Skin epidermis (tissue), 12 donors: Measurements from ENCODE around the gene TTC39A.
A peak's percentile ranks its signal among the peaks of the same experiment; 100 is the strongest.
"Not testable (repeated sequence)": the region's sequence is repeated elsewhere in the genome, so short reads cannot be mapped to it uniquely, and the experiment has no call there.

Source experiments
- H3K27ac ChIP-seq, 21 experiments: fragments of 200-600 bp; sonication (generic) in 11 of 21; one replicate each; pipeline ENCODE4 v1.5.0; 2020; ENCODE audit warnings: mild to moderate bottlenecking in 3 of 21, inconsistent platforms in 2 of 21, moderate library complexity in 2 of 21
- H3K4me3 ChIP-seq, 7 experiments: fragments of 200-600 bp; sonication (generic) in 2 of 7; one replicate each; pipeline ENCODE4 v1.5.0; 2020; ENCODE audit warnings: inconsistent platforms in 2 of 7, mild to moderate bottlenecking in 2 of 7, moderate library complexity in 1 of 7

The TTC39A gene

DNA sequence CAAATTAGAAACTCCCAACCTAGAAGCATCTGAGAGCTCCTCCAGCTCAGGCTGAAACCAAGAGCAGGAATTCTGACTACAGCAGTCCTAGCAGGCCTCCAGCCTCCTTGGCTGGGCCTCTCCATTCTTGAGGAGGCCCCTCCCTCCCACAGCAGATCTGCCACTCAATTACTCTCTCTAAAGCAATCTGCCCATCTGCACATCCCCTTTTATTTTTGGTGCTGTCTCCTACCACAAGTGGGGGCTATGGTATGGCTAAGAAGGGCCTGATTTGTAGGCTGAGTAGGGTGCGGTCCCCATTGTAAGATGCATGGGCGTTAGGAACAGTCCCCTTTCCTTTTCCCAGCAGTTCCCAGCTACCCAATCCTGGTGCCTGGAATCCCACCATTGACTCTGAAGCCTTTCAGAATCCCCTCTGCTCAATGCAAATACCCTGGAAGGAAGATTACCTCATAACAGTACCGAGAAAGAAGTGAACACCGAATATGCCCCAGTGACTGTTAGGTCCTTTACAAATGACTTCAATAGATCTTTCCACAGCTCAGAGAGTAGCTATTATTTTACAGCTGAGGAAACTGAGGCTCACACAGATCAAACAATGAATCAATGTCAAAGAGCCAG lies 11.6 kb upstream of the TTC39A start:
- no peak overlapping the region for H3K27ac ChIP-seq
- H3K4me3 ChIP-seq: no peak overlapping the region

DNA sequence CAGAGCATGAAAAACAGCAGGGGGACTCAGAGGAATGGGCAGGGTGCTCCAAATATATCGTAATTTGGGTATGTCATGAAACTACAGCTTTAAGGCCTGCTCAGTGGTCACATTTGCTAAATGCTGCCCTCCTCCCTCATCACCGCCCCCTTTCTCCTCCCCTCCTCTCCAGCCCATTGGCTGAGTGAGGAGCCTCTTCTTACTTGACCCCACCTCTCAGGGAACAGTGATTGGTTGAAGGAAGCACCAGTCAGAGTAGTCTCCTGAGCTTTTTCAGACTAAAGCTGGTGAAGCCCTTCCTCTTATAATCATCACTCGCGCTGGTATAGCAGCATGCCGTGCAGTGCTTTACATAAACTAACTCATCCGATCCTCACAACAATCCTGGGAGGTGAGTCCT lies 10.0 kb upstream of the TTC39A start:
- H3K27ac ChIP-seq: no peak overlapping the region
- no peak overlapping the region for H3K4me3 ChIP-seq

DNA sequence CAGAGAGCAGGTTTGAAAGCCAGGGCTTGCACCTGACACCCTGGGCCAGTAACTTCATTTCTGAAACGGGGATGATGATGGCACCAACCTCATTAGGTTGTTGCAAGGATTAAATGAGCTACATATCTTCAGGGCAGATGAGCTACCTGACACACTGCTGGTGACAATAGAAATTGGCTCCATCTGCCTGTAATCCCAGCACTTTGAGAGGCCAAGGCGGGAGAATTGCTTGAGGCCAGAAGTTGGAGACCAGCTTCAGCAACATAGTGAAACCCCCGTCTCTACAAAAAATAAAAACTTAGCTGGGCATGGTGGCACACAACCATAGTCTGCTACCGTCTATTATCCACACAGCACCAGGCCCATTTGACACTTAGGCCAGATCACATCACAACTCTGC lies 6.3 kb upstream of the TTC39A start:
- Histone ChIP-seq H3K27ac (peak overlapping the region in 4 of 21 experiments; percentile 5 to 67 (median 54)), H3K4me3 (no peak overlapping the region)

DNA sequence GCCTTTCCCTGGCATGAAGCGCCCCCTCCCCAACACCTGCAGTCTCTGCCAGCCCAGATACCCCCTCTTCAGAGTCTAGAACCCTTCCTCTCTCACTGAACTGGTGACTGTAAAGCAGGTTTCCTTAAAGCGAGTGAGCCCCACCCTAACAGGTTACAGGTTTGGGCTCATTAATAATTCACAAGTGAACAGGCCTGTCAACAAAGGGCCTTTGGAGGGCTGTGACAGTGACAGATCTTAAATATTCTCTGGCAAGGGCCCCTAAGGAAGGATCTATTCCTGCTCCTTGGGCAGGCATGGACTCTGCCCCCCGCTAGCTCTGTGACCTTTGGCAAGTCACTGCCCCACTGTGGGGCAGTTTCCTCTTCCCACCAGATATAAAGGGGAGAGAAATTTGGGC lies 5.6 kb upstream of the TTC39A start:
- H3K4me3 ChIP-seq: no peak overlapping the region
- peak overlapping the region in 9 of 21 experiments; percentile 5 to 67 (median 51) for H3K27ac ChIP-seq

DNA sequence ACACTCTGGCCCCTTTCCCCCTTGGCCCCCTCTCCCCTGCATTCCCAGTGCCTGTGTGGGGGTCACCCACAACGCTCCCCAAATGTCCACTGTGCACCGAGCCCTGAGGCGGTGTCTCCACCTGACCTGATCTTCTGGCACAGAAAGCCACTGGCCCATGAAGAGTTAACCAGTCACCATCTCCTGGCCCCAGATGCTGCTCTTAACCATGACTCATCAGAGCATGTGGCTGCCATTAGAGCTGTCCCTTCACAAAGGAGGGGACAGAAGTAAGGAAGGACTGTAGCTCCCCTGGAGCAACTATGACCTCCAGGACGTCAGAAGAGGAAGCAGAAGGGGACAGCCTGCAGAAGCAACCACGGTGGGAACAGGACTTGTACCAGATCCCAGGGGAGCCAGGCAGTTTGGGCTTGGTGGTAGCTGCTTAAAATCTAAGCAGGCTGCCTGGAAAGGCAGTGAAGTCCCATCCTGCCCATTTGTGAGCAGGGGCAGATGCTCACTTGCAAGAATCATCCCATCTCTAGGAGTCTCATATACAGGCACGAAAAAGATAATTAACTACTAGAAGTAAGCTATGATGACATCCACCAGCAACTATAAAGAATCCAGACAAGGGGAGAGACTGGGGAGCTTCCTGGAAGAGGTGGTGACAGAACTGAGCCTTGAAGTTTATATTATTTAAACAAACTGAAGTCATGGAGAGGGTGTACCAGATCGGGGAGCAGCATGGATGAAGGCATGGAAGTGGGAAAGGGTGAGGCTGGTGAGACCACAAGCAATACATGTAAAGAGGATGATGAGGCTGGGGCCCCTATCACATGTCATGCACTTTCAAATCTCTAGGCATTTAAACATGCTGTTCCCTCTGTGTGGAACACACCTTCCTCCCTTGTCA lies 1.1 kb upstream of the TTC39A start:
- peak overlapping the region in 1 of 7 experiments; percentile 25 for H3K4me3 ChIP-seq
- peak overlapping the region in 11 of 21 experiments; percentile 6 to 69 (median 57) for H3K27ac ChIP-seq

DNA sequence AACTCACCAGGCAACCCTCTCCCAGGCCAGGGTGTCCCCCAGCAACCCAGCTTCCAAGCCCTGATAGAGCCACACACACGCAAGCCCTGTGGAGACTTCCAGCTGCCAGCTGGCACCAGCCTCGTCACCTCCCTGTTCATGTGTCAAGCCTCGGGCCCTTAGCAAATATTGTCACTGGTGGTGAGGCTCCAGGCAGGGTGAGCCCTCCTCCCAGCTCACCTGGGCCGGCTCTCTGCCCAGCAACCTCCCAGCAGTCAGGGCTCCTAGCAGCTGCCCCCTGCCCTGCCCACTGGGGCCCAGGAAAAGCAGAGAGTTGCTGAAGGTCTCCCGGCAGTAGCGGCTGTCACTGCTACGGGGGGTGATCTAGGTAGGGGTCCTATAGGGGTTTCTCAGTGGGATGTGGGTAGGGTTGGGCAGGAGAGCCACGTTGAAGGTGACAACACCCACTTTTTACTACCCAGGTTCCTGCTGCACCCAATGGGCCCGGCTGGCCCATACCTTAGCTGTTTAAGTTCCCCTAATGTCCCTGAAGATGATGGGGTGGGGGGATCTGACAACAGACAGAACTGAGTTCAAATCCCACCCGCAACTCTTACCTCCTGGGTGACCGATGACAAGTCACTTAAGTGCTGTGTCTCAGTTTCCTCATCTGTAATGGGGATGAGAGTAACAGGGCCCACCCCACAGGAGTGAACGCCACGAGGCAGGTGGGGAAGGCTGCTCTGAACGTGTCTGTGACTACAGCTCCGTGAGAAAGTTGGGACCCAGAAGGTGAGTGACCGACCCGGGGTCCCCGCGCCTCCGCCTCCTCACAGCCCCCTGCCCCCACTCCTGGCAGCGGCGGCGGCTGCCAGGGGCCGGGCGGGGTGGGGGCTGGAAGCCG lies 678 bp downstream of the TTC39A start:
- peak overlapping the region in 3 of 21 experiments; percentile 9 to 45 (median 35) for H3K27ac ChIP-seq
- H3K4me3 ChIP-seq: peak overlapping the region in 3 of 7 experiments; percentile 10 to 48 (median 37)

DNA sequence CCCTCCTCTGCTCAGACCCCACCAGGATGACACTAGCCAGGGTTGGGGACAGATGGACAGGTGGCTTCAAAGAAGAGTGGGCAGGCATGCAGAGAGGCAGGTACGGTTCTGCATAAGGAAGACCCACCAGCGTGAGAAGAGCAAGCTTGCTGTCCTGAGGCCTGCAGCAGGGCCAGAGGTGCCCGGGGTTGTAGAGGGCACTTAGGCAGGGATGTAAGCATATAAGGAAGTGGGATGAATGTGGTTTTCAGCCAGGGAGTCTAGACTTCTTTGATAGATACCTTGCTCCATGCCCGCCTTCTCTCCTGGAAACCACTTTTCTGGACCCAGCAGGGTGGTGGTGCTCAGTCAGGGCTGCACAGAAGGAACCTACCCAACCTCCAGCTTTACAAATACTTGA lies 1.4 kb downstream of the TTC39A start:
- Histone ChIP-seq H3K4me3 (no peak overlapping the region), H3K27ac (no peak overlapping the region)

DNA sequence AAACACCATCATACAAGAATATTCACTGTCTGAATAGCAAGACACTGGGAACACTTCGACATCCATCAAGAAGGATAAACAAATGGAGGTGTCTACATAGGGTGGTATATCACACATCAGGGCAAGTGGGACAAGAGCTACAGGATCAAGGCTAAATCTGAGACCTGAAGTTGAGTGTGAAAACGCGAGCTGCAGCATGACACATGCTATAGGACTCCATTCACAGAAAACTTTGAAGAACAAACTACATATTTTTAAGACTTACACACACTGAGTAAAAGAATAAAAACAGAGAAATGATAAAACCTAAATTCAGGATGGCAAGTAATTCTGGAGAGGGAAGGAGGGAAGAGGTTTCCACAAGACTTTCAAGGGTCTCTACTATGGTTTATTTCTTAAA lies 2.1 kb downstream of the TTC39A start:
- no peak overlapping the region for H3K27ac ChIP-seq
- no peak overlapping the region for H3K4me3 ChIP-seq

DNA sequence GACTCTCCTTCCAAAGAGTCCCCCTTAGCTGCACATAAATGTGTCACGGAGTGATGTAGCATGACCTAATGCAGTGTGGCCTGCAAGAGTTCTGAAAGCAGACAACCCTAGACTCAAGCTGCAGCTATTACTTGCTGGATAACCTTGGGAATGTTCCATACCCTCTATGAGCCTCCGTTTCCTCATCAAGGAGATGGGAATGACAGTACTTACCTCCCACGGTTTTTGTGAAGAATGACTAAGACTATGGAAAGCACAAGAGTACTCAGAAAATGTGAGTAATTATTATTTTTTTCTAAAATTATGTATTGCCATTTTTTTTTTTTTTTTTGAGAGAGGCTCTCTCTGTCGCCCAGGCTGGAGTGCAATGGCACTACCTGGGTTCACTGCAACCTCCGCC lies 3.0 kb downstream of the TTC39A start:
- H3K4me3 ChIP-seq: no peak overlapping the region
- H3K27ac ChIP-seq: no peak overlapping the region

DNA sequence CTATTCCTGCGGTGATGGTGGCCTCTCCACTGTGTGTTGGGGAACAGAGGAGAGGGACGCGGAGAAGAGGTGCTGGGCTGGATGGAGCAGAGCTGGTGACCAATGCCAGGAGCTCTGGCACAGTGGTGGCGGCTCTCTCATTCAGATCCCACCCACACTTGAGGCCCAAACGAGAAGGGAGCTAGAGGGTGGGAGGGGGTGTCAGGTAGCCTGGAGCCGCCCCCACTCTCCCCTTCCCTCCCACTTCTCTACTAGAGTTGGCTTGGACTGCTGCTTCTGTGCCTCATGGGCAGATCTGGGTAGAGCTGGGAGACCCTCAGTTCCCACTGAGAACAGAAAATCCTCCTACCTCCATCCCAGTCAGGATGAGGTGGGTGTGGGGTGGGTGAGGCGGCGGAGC lies 3.5 kb downstream of the TTC39A start:
- H3K27ac ChIP-seq: no peak overlapping the region

DNA sequence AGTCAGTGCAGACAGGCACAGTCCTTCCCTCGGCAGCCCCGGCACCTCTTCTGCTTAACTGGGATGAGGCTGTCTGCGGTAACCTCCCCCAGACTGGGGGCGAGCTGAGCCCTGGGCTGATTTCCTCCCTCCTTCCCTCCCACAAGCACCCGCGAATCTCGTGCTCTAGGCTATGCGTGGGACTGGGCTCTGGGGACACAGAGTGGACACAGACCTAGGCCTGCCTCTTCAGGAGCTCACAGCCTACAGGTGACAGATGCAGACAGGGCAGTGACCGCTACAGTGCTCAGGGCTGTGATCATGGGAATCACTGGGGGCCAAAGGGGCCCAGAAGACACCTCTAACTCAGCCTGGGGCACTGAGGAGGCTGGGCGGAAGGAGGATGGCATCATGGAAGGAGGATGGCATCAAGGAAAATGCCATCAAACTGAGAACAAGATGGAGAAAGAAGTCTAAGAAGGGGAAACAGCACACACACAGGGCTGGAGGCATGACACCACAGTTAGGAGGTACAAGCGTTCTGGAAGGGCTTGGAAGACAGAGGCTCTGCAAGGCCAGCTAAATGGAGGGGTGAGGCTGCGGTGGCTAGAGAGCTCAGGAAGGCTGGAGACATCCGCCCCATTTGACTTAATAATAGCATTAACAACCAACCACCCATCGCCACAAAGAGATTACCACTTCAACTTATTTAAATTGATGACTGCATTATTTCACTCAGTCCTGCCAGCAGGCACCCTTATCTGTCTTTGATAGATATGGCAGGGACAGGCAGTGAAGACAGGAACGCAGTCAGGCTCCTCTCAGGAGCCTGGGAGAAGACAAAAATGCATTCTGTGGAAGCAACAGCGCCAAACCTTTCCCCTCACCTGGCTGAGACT lies 4.2 kb downstream of the TTC39A start:
- no peak overlapping the region for H3K27ac ChIP-seq
- no peak overlapping the region for H3K4me3 ChIP-seq

More for the DNA sequence above, 3.5 kb downstream of the TTC39A start:
- H3K4me3 ChIP-seq: no peak overlapping the region

DNA sequence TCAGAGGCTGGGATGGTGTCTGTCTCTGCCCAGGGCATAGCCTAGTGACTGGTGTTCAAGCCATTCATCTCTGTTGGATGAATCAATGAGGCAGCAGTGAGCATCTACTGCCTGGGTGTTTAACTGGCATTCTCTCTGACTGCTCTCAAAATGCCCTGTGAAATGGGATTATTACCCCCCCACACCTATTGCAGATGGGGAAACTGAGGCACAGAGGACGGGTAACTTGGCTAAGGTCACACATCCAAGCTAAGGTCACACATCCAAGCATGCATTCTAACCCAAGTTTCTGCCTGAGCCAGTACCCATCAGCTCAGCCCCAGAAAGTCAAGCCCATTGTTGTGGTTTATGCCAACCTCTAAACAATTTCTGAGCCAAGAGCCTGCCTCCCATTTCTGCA lies 5.0 kb downstream of the TTC39A start:
- Histone ChIP-seq H3K27ac (no peak overlapping the region), H3K4me3 (no peak overlapping the region)

DNA sequence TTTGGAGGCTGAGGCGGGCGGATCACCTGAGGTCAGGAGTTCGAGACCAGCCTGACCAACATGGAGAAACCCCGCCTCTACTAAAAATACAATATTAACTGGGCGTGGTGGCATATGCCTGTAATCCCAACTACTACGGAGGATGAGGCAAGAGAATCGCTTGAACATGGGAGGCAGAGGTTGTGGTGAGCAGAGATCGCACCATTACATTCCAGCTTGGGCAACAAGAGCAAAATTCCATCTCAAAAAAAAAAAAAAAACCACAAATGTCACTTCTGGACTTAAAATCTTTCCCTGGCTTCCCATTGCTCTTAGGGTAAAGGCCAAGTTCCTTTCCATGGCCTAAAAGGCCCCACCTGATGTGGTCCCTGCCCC lies 5.4 kb downstream of the TTC39A start:
- not testable (repeated sequence) for H3K27ac ChIP-seq, H3K4me3 ChIP-seq

DNA sequence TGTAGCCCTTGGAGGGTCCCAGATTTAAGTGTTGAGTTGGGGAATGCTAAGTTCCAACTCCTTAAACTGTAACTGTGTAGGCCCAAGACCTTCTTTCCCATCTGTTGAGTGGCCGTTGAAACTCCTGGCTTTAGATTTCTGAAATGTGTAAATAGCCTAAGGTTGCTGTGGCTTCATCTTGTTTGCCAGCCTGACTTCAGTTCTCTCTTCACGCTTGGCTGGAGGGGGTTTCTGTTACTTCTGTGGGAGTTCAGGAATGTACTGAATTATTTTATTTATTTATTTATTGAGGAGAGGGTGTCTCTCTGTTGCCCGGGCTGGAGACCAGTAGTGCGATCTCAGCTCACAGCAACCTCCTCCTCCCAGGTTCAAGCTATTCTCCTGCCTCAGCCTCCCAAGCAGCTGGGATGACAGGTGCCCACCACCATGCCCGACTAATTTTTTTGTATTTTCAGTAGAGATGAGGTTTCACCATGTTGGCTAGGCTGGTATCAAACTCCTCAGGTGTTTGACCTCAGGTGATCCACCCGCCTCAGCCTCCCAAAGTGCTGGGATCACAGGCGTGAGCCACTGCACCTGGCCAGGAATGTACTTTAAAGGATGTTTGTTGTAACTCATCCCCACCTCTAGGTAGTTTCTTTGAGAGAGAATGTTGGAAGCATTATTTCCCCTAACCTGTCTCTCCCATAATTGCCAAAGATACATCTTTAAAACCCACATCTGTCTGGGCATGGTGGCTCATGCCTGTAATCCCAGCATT lies 5.9 kb downstream of the TTC39A start:
- no peak overlapping the region for H3K4me3 ChIP-seq

DNA sequence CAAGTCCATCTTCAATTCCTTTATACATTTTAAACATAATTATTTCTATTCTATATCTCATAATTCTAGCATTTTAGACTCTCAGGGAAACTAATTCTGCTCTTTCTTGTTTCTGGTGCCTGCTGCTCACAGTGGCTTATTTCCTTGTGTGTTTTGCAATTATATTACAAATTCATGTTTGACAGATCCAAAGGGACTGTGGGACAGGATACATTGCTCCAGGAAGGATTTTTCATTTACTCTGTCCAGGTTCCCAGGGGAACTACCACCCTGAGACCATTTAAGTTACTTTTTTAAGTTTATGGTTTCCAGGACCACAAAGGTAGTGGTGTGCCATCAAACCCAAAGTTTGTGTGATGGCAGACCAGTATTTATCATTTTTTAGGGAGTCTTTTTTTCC lies 6.6 kb downstream of the TTC39A start:
- H3K27ac ChIP-seq: peak overlapping the region in 1 of 21 experiments; percentile 16
- H3K4me3 ChIP-seq: no peak overlapping the region

More for the DNA sequence above, 5.9 kb downstream of the TTC39A start:
- H3K27ac ChIP-seq: peak overlapping the region in 1 of 21 experiments; percentile 16

DNA sequence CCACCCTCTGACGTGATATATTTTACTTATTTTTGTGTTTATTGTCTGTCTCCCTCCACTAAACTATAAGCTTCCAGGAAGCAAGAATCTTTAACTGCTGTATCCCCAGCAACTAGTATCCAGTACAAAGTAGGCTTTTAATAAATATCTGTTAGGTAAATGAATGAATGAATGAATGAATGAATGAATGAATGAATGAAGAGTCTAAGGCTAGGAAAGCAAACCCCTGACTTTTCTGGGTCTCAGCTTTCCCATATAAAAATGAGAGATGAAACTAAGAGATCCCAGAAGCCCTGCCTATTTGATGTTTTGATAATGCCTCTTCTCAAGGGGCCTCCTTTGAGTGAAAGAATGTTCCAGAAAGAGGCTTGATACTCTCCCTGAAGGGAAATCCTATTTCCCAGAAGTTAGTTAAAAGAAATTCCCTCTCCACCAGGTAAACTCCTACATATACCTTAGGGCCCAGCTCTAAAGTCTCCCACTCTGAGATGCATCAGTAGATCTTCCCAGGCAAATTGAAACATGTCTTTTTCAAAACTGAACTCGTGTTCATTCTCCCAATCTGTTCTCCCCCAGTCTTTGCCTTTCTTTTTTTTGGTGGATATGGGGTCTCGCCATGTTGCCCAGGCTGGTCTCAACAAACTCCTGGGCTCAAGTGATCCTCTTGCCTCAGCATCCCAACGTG lies 7.8 kb downstream of the TTC39A start:
- no peak overlapping the region for H3K27ac ChIP-seq
- no peak overlapping the region for H3K4me3 ChIP-seq

DNA sequence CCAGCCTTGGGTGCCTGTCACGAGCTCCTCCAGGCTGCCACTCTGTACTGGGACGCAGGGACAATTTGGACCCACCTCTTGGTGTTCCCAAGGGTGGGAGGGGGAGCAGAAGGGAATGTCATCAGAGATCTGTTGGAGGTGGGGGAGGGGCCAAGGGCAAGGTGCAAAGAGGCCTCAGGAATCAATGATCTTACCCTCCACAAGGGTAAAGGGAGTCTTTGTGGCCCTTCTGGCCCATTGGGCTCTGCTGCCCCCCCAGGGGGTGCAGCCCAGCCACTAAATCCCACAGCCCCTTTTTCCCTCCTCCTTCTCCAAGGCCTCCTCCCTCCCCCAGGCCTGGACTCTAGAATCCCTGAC lies 8.5 kb downstream of the TTC39A start:
- Histone ChIP-seq H3K4me3 (no peak overlapping the region), H3K27ac (no peak overlapping the region)
